HepG2 (cell line): ENCODE results near the gene POLR1E.

Experiments used
- CAMTA2 ChIP-seq: sonication (generic); formaldehyde crosslinking; IDR thresholded peaks from 2 replicates; pipeline ENCODE4 v1.4.0; 2020; ENCODE audit warnings: mild to moderate bottlenecking, missing genetic modification reagents, borderline replicate concordance
- CTCF ChIP-seq: sonication (generic); formaldehyde crosslinking; IDR thresholded peaks from 2 replicates; pipeline ENCODE4 v1.5.0; 2020; ENCODE audit warnings: mild to moderate bottlenecking, missing genetic modification reagents, moderate library complexity
- GLI4 ChIP-seq: sonication (generic); formaldehyde crosslinking; IDR thresholded peaks from 2 replicates; pipeline ENCODE4 v1.5.1; 2020; ENCODE audit warnings: missing genetic modification reagents, mild to moderate bottlenecking, moderate library complexity, borderline replicate concordance
- HES4 ChIP-seq: sonication (generic); formaldehyde crosslinking; IDR thresholded peaks from 2 replicates; pipeline ENCODE4 v1.9.0; 2021; ENCODE audit warnings: mild to moderate bottlenecking, missing genetic modification reagents, borderline replicate concordance
- HOXA3 ChIP-seq: sonication (generic); formaldehyde crosslinking; IDR thresholded peaks from 2 replicates; pipeline ENCODE4 v1.5.0; 2020; ENCODE audit warnings: missing genetic modification reagents
- HOXA7 ChIP-seq: sonication (generic); formaldehyde crosslinking; IDR thresholded peaks from 2 replicates; pipeline ENCODE4 v1.8.1; 2022; ENCODE audit warnings: mild to moderate bottlenecking, missing genetic modification reagents, moderate library complexity
- NFIC ChIP-seq: IDR thresholded peaks from 2 replicates; pipeline ENCODE4 v1.6.1; 2012; ENCODE audit warnings: mild to moderate bottlenecking, low read length, inconsistent platforms
- POLR2G ChIP-seq: fragments of 200-400 bp; formaldehyde crosslinking; IDR thresholded peaks from 2 replicates; pipeline ENCODE4 v1.6.1; 2018; ENCODE audit warnings: mild to moderate bottlenecking, low read depth, low read length, moderate library complexity
- SMARCC2 ChIP-seq: fragments of 450-650 bp; IDR thresholded peaks from 2 replicates; pipeline ENCODE4 v1.6.1; 2017; ENCODE audit warnings: antibody characterized with exemption, mild to moderate bottlenecking
- STAT6 ChIP-seq: sonication (generic); formaldehyde crosslinking; IDR thresholded peaks from 2 replicates; pipeline ENCODE4 v1.4.0; 2020; ENCODE audit warnings: missing genetic modification reagents, mild to moderate bottlenecking, borderline replicate concordance
- TARDBP ChIP-seq: sonication (generic); formaldehyde crosslinking; IDR thresholded peaks from 2 replicates; pipeline ENCODE4 v1.8.0; 2022; ENCODE audit warnings: mild to moderate bottlenecking, missing genetic modification reagents
- USF2 ChIP-seq, 2 experiments: sonication (generic) in 1 of 2; formaldehyde crosslinking in 1 of 2; IDR thresholded peaks; 2 replicates each; pipeline versions ENCODE4 v1.5.1 to v1.6.1; 2011 to 2020; ENCODE audit warnings: borderline replicate concordance in 1 of 2, low read depth in 1 of 2, low read length in 1 of 2, mild to moderate bottlenecking in 1 of 2, missing genetic modification reagents in 1 of 2, moderate library complexity in 1 of 2
- ZBTB37 ChIP-seq: sonication (generic); formaldehyde crosslinking; IDR thresholded peaks from 2 replicates; pipeline ENCODE4 v1.4.0; 2020; ENCODE audit warnings: mild to moderate bottlenecking, missing genetic modification reagents
- ZNF558 ChIP-seq: sonication (generic); formaldehyde crosslinking; IDR thresholded peaks from 2 replicates; pipeline ENCODE4 v1.9.0; 2022; ENCODE audit warnings: mild to moderate bottlenecking, missing genetic modification reagents, borderline replicate concordance

GRCh38 chr9:37449862-37450632 is 35.7 kb upstream of the POLR1E start:
- no peak for TF ChIP-seq CTCF (CRISPR knock-in tag)
- no peak for TF ChIP-seq USF2 (IDR thresholded peaks at IDR 0.05; ENCODE audit: low read depth, low read length)
- no peak for TF ChIP-seq USF2 (CRISPR knock-in tag; IDR thresholded peaks at IDR 0.05; ENCODE audit: borderline replicate concordance)
- no peak for TF ChIP-seq GLI4 (CRISPR knock-in tag)
- no peak for TF ChIP-seq HOXA3
- no peak for TF ChIP-seq NFIC
- no peak for TF ChIP-seq STAT6
- TF ChIP-seq ZNF558: no peak
- no peak for TF ChIP-seq SMARCC2
- TF ChIP-seq HES4 (CRISPR knock-in tag): no peak
- no peak for TF ChIP-seq TARDBP (CRISPR knock-in tag)
- no peak for TF ChIP-seq HOXA7 (CRISPR knock-in tag)
- no peak for TF ChIP-seq POLR2G
- no peak for TF ChIP-seq ZBTB37 (CRISPR knock-in tag)
- TF ChIP-seq CAMTA2 (CRISPR knock-in tag): no peak
